AG04449 (cell line): ENCODE measurements around the gene CYBC1.
"Not testable (repeated sequence)": the region's sequence is repeated elsewhere in the genome, so short reads cannot be mapped to it uniquely, and the experiment has no call there.

Experiments
- CTCF ChIA-PET: fragments of 350-600 bp; formaldehyde crosslinking; extraction: SDS; loops from one replicate; lab custom pipeline; 2021; ENCODE audit warnings: antibody characterized with exemption; lab: Yijun Ruan, JAX
- POLR2A ChIA-PET: fragments of 400-600, 350-600 bp; formaldehyde crosslinking; extraction: SDS; loops from one replicate; lab custom pipeline; 2020; ENCODE audit warnings: antibody characterized with exemption, inconsistent platforms; lab: Yijun Ruan, JAX
- DNase-seq: peaks from one replicate; pipeline ENCODE4 v3.0.0-alpha.2; 2010; ENCODE audit warnings: low read depth, low spot score
- H3K4me3 ChIP-seq: 2 replicates; pipeline ENCODE4 v1.5.1; 2011; ENCODE audit warnings: low read depth, mild to moderate bottlenecking, control low read depth, low read length
- CTCF ChIP-seq: IDR thresholded peaks from one replicate; pipeline ENCODE4 v1.5.1; 2011; ENCODE audit warnings: mild to moderate bottlenecking, moderate library complexity, low read length, control low read depth, inconsistent platforms; ENCODE audit not compliant: insufficient read depth; ENCODE audit errors: missing control alignments

The CYBC1 gene

DNA sequence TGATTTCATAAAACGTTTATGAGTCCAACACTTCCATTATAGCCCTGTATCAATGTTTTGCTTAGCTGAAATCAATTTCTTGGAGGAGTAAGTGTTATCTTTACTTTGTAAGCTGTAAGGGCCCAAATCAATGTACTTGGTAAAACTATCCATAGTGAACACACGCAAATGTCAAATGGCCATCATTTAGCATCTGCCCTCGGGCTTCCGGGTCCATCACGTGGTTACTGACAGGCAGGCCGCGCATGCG lies 7.3 kb upstream of the CYBC1 start:
- peak overlapping the region; percentile 82 for H3K4me3 ChIP-seq
- POLR2A ChIA-PET, result interaction anchor here (1.0 kb wide), 1 partner anchor 18 kb away, joined by 4 read pairs; no protein-coding TSS in a partner anchor
- TF ChIP-seq CTCF, result no peak
- DNase-seq, result no peak
- CTCF ChIA-PET, result interaction anchor here (1.2 kb wide), 1 partner anchor 12 kb away, joined by 3 read pairs; no protein-coding TSS in a partner anchor

- ChIA-PET CTCF (interaction anchor here (1.2 kb wide), 1 partner anchor 12 kb away, joined by 3 read pairs; no protein-coding TSS in a partner anchor), POLR2A (interaction anchor here (1.0 kb wide), 1 partner anchor 18 kb away, joined by 4 read pairs; no protein-coding TSS in a partner anchor)
- no peak for DNase-seq
- peak overlapping the region; percentile 82 for H3K4me3 ChIP-seq
- no peak for TF ChIP-seq CTCF
These were observed 6.7 kb upstream of the CYBC1 start for GRCh38 chr17:82457073-82457928.

DNA sequence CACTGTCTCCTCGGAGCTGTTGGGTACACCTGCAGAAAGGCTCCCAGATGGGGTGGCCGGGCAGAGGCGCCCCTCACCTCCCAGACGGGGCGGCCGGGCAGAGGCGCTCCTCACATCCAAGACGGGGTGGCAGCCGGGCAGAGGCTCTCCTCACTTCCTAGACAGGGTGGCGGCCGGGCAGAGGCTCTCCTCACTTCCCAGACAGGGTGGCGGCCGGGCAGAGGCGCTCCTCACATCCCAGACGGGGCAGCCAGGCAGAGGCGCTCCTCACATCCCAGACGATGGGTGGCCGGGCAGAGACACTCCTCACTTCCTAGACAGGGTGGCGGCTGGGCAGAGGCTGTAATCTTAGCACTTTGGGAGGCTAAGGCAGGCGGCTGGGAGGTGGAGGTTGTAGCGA lies 3.2 kb upstream of the CYBC1 start:
- H3K4me3 ChIP-seq, CTCF ChIA-PET, POLR2A ChIA-PET, DNase-seq: not testable (repeated sequence)

DNA sequence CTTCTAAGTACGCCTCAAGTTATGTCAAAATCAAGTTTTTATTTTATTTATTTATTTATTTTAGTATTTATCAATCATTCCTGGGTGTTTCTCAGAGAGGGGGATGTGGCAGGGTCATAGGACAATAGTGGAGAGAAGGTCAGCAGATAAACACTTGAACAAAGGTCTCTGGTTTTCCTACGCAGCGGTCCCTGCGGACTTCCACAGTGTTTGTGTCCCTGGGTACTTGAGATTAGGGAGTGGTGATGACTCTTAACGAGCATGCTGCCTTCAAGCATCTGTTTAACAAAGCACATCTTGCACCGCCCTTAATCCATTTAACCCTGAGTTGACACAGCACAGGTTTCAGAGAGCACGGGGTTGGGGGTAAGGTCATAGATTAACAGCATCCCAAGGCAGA lies 2.6 kb upstream of the CYBC1 start:
- DNase-seq, POLR2A ChIA-PET, H3K4me3 ChIP-seq, CTCF ChIA-PET: not testable (repeated sequence)

- no peak overlapping the region for H3K4me3 ChIP-seq
- POLR2A ChIA-PET, result no interaction called here
- CTCF ChIA-PET, result no interaction called here
- no peak for DNase-seq
- TF ChIP-seq CTCF, result no peak
These were observed 1.6 kb upstream of the CYBC1 start for GRCh38 chr17:82452162-82452561.

DNA sequence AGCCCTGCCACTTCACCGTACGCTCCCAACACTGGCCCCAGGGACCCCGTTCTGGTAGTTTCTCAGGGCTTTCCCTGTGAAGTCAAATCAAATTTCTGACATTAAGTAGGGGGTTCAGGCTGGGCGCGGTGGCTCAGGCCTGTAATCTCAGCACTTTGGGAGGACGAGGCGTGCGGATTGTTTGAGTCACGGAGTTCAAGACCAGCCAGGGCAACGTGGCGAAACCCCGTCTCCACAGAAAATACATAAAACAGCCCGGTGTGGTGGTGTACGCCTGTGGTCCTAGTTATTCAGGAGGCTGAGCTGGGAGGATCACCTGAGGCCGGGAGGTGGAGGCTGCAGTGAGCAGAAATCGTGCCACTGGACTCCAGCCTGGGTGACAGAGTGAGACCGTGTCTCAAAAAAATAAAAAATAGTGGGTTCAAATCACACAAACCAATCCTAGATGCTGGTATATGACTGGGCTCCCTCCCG lies 632 bp downstream of the CYBC1 start:
- CTCF ChIA-PET, result interaction anchor here (1.4 kb wide), 2 partner anchors 27 to 99 kb away, joined by 4 read pairs; no protein-coding TSS in a partner anchor

More for the DNA sequence above, 632 bp downstream of the CYBC1 start:
- DNase-seq, result no peak
- TF ChIP-seq CTCF, result no peak
- POLR2A ChIA-PET, result no interaction called here
- peak overlapping the region; percentile 89 for H3K4me3 ChIP-seq
